HepG2 (cell line): ENCODE results near the gene PSMB10. TPM values are rescaled to one million over a fixed set of nuclear protein-coding genes. Genes with fewer than 3 reads are reported as not detected.

Experiments used
- BCLAF1 ChIP-seq: fragments of 450-650 bp; IDR thresholded peaks from 2 replicates; pipeline ENCODE4 v1.6.1; 2017; ENCODE audit warnings: mild to moderate bottlenecking
- CHD4 ChIP-seq: fragments of 200-600 bp; sonication (generic); IDR thresholded peaks from 2 replicates; pipeline ENCODE4 v1.7.0; 2017; ENCODE audit warnings: mild to moderate bottlenecking, low read length, borderline replicate concordance
- CREB3 ChIP-seq: sonication (generic); formaldehyde crosslinking; IDR thresholded peaks from 2 replicates; pipeline ENCODE4 v1.5.0; 2020; ENCODE audit warnings: missing genetic modification reagents
- GLMP ChIP-seq: sonication (generic); formaldehyde crosslinking; IDR thresholded peaks from 2 replicates; pipeline ENCODE4 v1.9.0; 2021; ENCODE audit warnings: missing genetic modification reagents, mild to moderate bottlenecking, borderline replicate concordance
- ISX ChIP-seq: sonication (generic); formaldehyde crosslinking; conservative IDR thresholded peaks from 2 replicates; pipeline ENCODE4 v1.5.0; 2020; ENCODE audit warnings: missing genetic modification reagents
- MED8 ChIP-seq: sonication (generic); formaldehyde crosslinking; IDR thresholded peaks from 2 replicates; pipeline ENCODE4 v1.8.1; 2023; ENCODE audit warnings: mild to moderate bottlenecking, missing genetic modification reagents; ENCODE audit not compliant: insufficient replicate concordance
- MTF1 ChIP-seq: sonication (generic); formaldehyde crosslinking; IDR thresholded peaks from 2 replicates; pipeline ENCODE4 v1.5.0; 2020; ENCODE audit warnings: missing genetic modification reagents
- PHB2 ChIP-seq: fragments of 450-650 bp; IDR thresholded peaks from 2 replicates; pipeline ENCODE4 v1.6.1; 2018; ENCODE audit not compliant: partially characterized antibody
- RFX5 ChIP-seq: IDR thresholded peaks from 2 replicates; pipeline ENCODE4 v1.6.1; 2011; ENCODE audit warnings: low read depth, low read length, improper control_type of control experiment
- RXRB ChIP-seq: IDR thresholded peaks from 2 replicates; pipeline ENCODE4 v1.6.1; 2016; ENCODE audit warnings: borderline replicate concordance, missing genetic modification reagents, missing compliant biosample characterization
- SETDB1 ChIP-seq: sonication (generic); formaldehyde crosslinking; IDR thresholded peaks from 2 replicates; pipeline ENCODE4 v1.5.1; 2020; ENCODE audit warnings: missing genetic modification reagents, mild to moderate bottlenecking, borderline replicate concordance
- SOX6 ChIP-seq, 2 experiments: fragments of 450-650 bp in 1 of 2; sonication (generic) in 1 of 2; formaldehyde crosslinking in 1 of 2; IDR thresholded peaks; 2 replicates each; pipeline versions ENCODE4 v1.4.0 to v1.6.1; 2017 to 2020; ENCODE audit warnings: antibody characterized with exemption in 1 of 2, mild to moderate bottlenecking in 1 of 2, missing genetic modification reagents in 1 of 2
- SRY ChIP-seq: sonication (generic); formaldehyde crosslinking; IDR thresholded peaks from 2 replicates; pipeline ENCODE4 v1.8.0; 2022; ENCODE audit warnings: mild to moderate bottlenecking, missing genetic modification reagents
- TFDP1 ChIP-seq: IDR thresholded peaks from 2 replicates; pipeline ENCODE4 v1.6.1; 2016; ENCODE audit warnings: missing compliant biosample characterization, missing genetic modification reagents, borderline replicate concordance
- ZFP36L2 ChIP-seq: sonication (generic); formaldehyde crosslinking; IDR thresholded peaks from 2 replicates; pipeline ENCODE4 v1.4.0; 2020; ENCODE audit warnings: missing genetic modification reagents
- ZNF253 ChIP-seq: sonication (generic); formaldehyde crosslinking; IDR thresholded peaks from 2 replicates; pipeline ENCODE4 v1.8.0; 2022; ENCODE audit warnings: mild to moderate bottlenecking, missing genetic modification reagents, borderline replicate concordance
- ZNF282 ChIP-seq: fragments of 450-650 bp; IDR thresholded peaks from 2 replicates; pipeline ENCODE4 v1.6.1; 2018; ENCODE audit not compliant: partially characterized antibody
- ZNF639 ChIP-seq: conservative IDR thresholded peaks from 2 replicates; pipeline ENCODE4 v1.6.1; 2018; ENCODE audit warnings: missing genetic modification reagents
- ZNF674 ChIP-seq: sonication (generic); formaldehyde crosslinking; IDR thresholded peaks from 2 replicates; pipeline ENCODE4 v1.5.0; 2020; ENCODE audit warnings: low read depth, mild to moderate bottlenecking, missing genetic modification reagents
- ZNF790 ChIP-seq: sonication (generic); formaldehyde crosslinking; IDR thresholded peaks from 2 replicates; pipeline ENCODE4 v1.8.0; 2022; ENCODE audit warnings: missing genetic modification reagents, mild to moderate bottlenecking, borderline replicate concordance
- ZSCAN21 ChIP-seq: sonication (generic); formaldehyde crosslinking; IDR thresholded peaks from 2 replicates; pipeline ENCODE4 v1.8.0; 2022; ENCODE audit warnings: mild to moderate bottlenecking, missing genetic modification reagents, moderate library complexity, borderline replicate concordance
- polyA plus RNA-seq, 8 experiments: library from polyadenylated mRNA; depleted of rRNA in 3 of 8; stranded (reverse) in 7 of 8; unstranded in 1 of 8; fragments of >200 nt; fragmentation: Illumina TruSeq in 4 of 8; extraction: Trizol in 4 of 8; gene quantifications; 2 replicates each; pipeline versions ENCODE4 v1.2.1 to v1.2.3, GENCODE V29; 2011 to 2016; ENCODE audit warnings: low read depth in 4 of 8, missing spikeins in 1 of 8, mixed read lengths in 1 of 8; ENCODE audit not compliant: insufficient read depth in 1 of 8
- total RNA-seq, 5 experiments: library from RNA; depleted of rRNA; stranded (reverse); fragments of >200 nt; fragmentation: Illumina TruSeq; extraction: Trizol; gene quantifications; 2 replicates each; pipeline ENCODE4 v1.2.3, GENCODE V29; 2016; ENCODE audit warnings: low read depth in 1 of 5

The PSMB10 gene
- total and polyA plus RNA-seq, 2 of the 13 experiments (the other 11 are each of a cell fraction or from before 2014, with no cell fraction given): 12.7 to 65.9 TPM

GRCh38 chr16:67892899-67893742 is 43.5 kb downstream of the PSMB10 start, which contains the start of gene PSKH1 (continued):
- TF ChIP-seq SOX6 (IDR thresholded peaks at IDR 0.05): no peak
- peak; percentile 30; the same call in 1 of the 2 replicates for TF ChIP-seq SOX6 (CRISPR knock-in tag; IDR thresholded peaks at IDR 0.05)
- TF ChIP-seq BCLAF1: no peak
- peak; percentile 89; the same call in 1 of the 2 replicates for TF ChIP-seq ISX
- peak; percentile 78; the same call in 1 of the 2 replicates for TF ChIP-seq SRY (CRISPR knock-in tag)
- TF ChIP-seq ZNF639 (CRISPR knock-in tag): no peak
- TF ChIP-seq RXRB (CRISPR knock-in tag): peak; percentile 30; the same call in 1 of the 2 replicates
- no peak for TF ChIP-seq GLMP (CRISPR knock-in tag)
- peak; percentile 56; the same call in 1 of the 2 replicates for TF ChIP-seq ZNF790 (CRISPR knock-in tag)
- no peak for TF ChIP-seq RFX5
- TF ChIP-seq TFDP1 (CRISPR knock-in tag): no peak; the same call in 1 of the 2 replicates
- TF ChIP-seq MED8 (CRISPR knock-in tag): no peak
- TF ChIP-seq SETDB1 (CRISPR knock-in tag): no peak
- TF ChIP-seq PHB2: no peak
- TF ChIP-seq CHD4: no peak
- TF ChIP-seq CREB3 (CRISPR knock-in tag): peak; percentile 81
- peak; percentile 80; the same call in 1 of the 2 replicates for TF ChIP-seq ZNF253 (CRISPR knock-in tag)
- TF ChIP-seq ZNF674 (CRISPR knock-in tag): no peak; the same call in 1 of the 2 replicates
- peak; percentile 81 for TF ChIP-seq ZSCAN21 (CRISPR knock-in tag)
- TF ChIP-seq MTF1 (CRISPR knock-in tag): 0 out of 2 replicates have a peak, but pooled peaks have one; percentile 30
- TF ChIP-seq ZFP36L2 (CRISPR knock-in tag): no peak
- no peak for TF ChIP-seq ZNF282
